Stomach (tissue), 4 donors: ENCODE results near the gene DISP3.

Experiments
- EP300 ChIP-seq: sonication (generic); formaldehyde crosslinking; IDR thresholded peaks from one replicate; pipeline ENCODE4 v1.6.1; 2017; ENCODE audit warnings: antibody characterized with exemption
- POLR2A ChIP-seq, 4 donors: fragments of 450-650 bp; IDR thresholded peaks; one replicate each; pipeline ENCODE4 v1.6.1; 2016; ENCODE audit warnings: antibody characterized with exemption in 4 of 4, control low read depth in 2 of 4, mild to moderate bottlenecking in 1 of 4, moderate library complexity in 1 of 4
- POLR2AphosphoS5 ChIP-seq, 3 donors: sonication (generic); formaldehyde crosslinking; IDR thresholded peaks; one replicate each; pipeline ENCODE4 v1.6.1; 2016; ENCODE audit warnings: antibody characterized with exemption in 3 of 3
- TF ChIP-seq, protein P1 (sequence below), 7 experiments: fragments of 450-650 bp in 4 of 7; fragments of 200-600 bp in 3 of 7; sonication (generic) in 3 of 7; IDR thresholded peaks; one replicate each; pipeline ENCODE4 v1.5.1; 2016 to 2019; ENCODE audit warnings: antibody characterized with exemption in 7 of 7, control low read depth in 2 of 7, mild to moderate bottlenecking in 1 of 7

DNA sequence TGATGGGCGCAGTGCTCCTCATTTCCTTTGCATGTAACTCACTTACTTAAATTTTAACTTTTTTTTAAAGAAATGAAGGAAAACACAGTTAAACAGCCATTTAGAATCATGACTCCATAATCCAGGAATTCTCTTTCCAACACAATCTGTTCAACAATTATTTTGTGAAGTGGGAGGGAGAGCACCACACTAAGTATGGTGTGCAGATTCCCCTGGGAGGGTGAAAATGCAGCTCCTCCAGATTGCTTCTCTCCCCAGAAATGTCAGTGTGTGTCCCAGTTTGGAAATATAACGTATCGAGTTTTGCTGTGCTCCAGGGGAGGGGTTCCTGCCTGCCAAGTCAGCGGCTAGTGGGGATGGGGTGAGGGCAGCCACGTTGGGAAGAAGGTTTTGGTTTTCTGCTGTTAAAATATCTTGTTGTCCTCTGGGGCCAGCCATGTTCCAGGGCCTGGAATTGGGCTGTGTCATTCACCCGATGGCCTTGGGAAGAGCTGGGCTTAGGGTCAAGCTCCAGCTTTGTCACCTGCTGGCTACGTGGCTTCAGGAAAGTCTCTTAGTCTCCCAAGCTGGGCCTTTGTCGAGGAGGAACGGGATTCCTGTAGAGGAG lies 17.3 kb upstream of the DISP3 start:
- TF ChIP-seq, protein P1, sequence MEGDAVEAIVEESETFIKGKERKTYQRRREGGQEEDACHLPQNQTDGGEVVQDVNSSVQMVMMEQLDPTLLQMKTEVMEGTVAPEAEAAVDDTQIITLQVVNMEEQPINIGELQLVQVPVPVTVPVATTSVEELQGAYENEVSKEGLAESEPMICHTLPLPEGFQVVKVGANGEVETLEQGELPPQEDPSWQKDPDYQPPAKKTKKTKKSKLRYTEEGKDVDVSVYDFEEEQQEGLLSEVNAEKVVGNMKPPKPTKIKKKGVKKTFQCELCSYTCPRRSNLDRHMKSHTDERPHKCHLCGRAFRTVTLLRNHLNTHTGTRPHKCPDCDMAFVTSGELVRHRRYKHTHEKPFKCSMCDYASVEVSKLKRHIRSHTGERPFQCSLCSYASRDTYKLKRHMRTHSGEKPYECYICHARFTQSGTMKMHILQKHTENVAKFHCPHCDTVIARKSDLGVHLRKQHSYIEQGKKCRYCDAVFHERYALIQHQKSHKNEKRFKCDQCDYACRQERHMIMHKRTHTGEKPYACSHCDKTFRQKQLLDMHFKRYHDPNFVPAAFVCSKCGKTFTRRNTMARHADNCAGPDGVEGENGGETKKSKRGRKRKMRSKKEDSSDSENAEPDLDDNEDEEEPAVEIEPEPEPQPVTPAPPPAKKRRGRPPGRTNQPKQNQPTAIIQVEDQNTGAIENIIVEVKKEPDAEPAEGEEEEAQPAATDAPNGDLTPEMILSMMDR (IDR thresholded peaks at IDR 0.05), result no peak
- TF ChIP-seq POLR2AphosphoS5 (IDR thresholded peaks at IDR 0.05) (no peak), POLR2A (IDR thresholded peaks at IDR 0.05) (no peak), EP300 (no peak)
